Vagina (tissue), 2 donors: ENCODE measurements around the gene ZNF524. TPM values are rescaled to one million over a fixed set of nuclear protein-coding genes. Genes with fewer than 3 reads are reported as not detected.

Experiments
- DNase-seq, 2 donors: peaks; one replicate each; pipeline ENCODE4 v3.0.0-alpha.2; 2017; ENCODE audit errors: extremely low spot score in 2 of 2
- H3K27ac ChIP-seq: fragments of 200-600 bp; sonication (generic); one replicate; pipeline ENCODE4 v1.5.1; 2019
- H3K27me3 ChIP-seq: fragments of 200-600 bp; sonication (generic); one replicate; pipeline ENCODE4 v1.5.1; 2019
- H3K36me3 ChIP-seq, 2 donors: fragments of 200-600 bp; sonication (generic); one replicate each; pipeline ENCODE4 v1.5.1; 2017 to 2019
- H3K4me1 ChIP-seq: fragments of 200-600 bp; sonication (generic); one replicate; pipeline ENCODE4 v1.5.1; 2019
- H3K4me3 ChIP-seq, 2 donors: fragments of 200-600 bp; sonication (generic); 1 replicate in 1 of 2; 2 replicates in 1 of 2; pipeline ENCODE4 v1.5.1; 2016 to 2019
- H3K9me3 ChIP-seq: fragments of 200-600 bp; sonication (generic); one replicate; pipeline ENCODE4 v1.5.1; 2019
- CTCF ChIP-seq, 3 experiments: fragments of 450-650 bp in 2 of 3; fragments of 200-600 bp in 1 of 3; sonication (generic) in 1 of 3; IDR thresholded peaks; one replicate each; pipeline ENCODE4 v1.5.1; 2017 to 2019; ENCODE audit warnings: antibody characterized with exemption in 3 of 3, mild to moderate bottlenecking in 2 of 3, moderate library complexity in 2 of 3
- POLR2A ChIP-seq, 2 donors: fragments of 450-650 bp; IDR thresholded peaks; one replicate each; pipeline ENCODE4 v1.6.1; 2017; ENCODE audit warnings: antibody characterized with exemption in 2 of 2, mild to moderate bottlenecking in 2 of 2, moderate library complexity in 2 of 2
- POLR2AphosphoS5 ChIP-seq, 2 donors: sonication (generic); formaldehyde crosslinking; IDR thresholded peaks; one replicate each; pipeline ENCODE4 v1.9.0; 2017; ENCODE audit warnings: antibody characterized with exemption in 2 of 2, mild to moderate bottlenecking in 2 of 2, low read depth in 1 of 2; ENCODE audit not compliant: insufficient read depth in 1 of 2
- intact Hi-C: fragments of 100-400 bp; cut with DNase I; formaldehyde crosslinking; loops from one replicate; pipeline ENCODE4 v1.15.1; 2023
- total RNA-seq: library from RNA; depleted of rRNA; stranded (reverse); fragments of >200 nt; gene quantifications from one replicate; pipeline ENCODE4 v1.2.3, GENCODE V29; 2016

The ZNF524 gene
- total RNA-seq, 1 donor from 2014 or later = 15.5 TPM

- no peaks in the 10 kb centered on the region for H3K9me3 ChIP-seq
- H3K36me3 ChIP-seq = peaks cover 0 to 24% of the 10 kb centered on the region in 2 donors
- intact Hi-C loops = no loop called here
- no peak overlapping the region for H3K27ac ChIP-seq
- peaks cover 9% of the 10 kb centered on the region for H3K4me1 ChIP-seq
- no peak overlapping the region for H3K4me3 ChIP-seq
- TF ChIP-seq POLR2A (IDR thresholded peaks at IDR 0.05) = no peak
- H3K27me3 ChIP-seq = no peaks in the 10 kb centered on the region
- DNase-seq = no peak
Measured at GRCh38 chr19:55614711-55615542, 14.8 kb downstream of the ZNF524 start.

GRCh38 chr19:55615543-55616394 lies 15.7 kb downstream of the ZNF524 start:
- no peaks in the 10 kb centered on the region for H3K9me3 ChIP-seq
- peaks cover 0 to 24% of the 10 kb centered on the region in 2 donors for H3K36me3 ChIP-seq
- no peak overlapping the region for H3K27ac ChIP-seq
- intact Hi-C loops = no loop called here
- no peak for DNase-seq
- H3K4me1 ChIP-seq = peaks cover 9% of the 10 kb centered on the region
- TF ChIP-seq CTCF (IDR thresholded peaks at IDR 0.05) (no peak), POLR2A (IDR thresholded peaks at IDR 0.05) (no peak), POLR2AphosphoS5 (IDR thresholded peaks at IDR 0.05; ENCODE audit: insufficient read depth in 1 of 2, low read depth in 1 of 2) (no peak)
- no peak overlapping the region for H3K4me3 ChIP-seq
- H3K27me3 ChIP-seq = no peaks in the 10 kb centered on the region

- TF ChIP-seq CTCF (IDR thresholded peaks at IDR 0.05) (no peak), POLR2AphosphoS5 (IDR thresholded peaks at IDR 0.05; ENCODE audit: insufficient read depth in 1 of 2, low read depth in 1 of 2) (no peak), POLR2A (IDR thresholded peaks at IDR 0.05) (no peak)
- no peaks in the 10 kb centered on the region for H3K9me3 ChIP-seq
- DNase-seq = no peak
- H3K27me3 ChIP-seq = no peaks in the 10 kb centered on the region
- intact Hi-C loops = no loop called here
- peaks cover 5% of the 10 kb centered on the region for H3K4me1 ChIP-seq
- H3K4me3 ChIP-seq = no peak overlapping the region
- H3K36me3 ChIP-seq = peaks cover 0 to 24% of the 10 kb centered on the region in 2 donors
- no peak overlapping the region for H3K27ac ChIP-seq
Measured at GRCh38 chr19:55616395-55616875, 16.3 kb downstream of the ZNF524 start.

- Histone ChIP-seq H3K4me1 (no peaks in the 10 kb centered on the region), H3K4me3 (no peak overlapping the region), H3K27ac (no peak overlapping the region), H3K36me3 (peaks cover 0 to 24% of the 10 kb centered on the region in 2 donors), H3K9me3 (no peaks in the 10 kb centered on the region), H3K27me3 (no peaks in the 10 kb centered on the region)
- intact Hi-C loops = no loop called here
- TF ChIP-seq CTCF (IDR thresholded peaks at IDR 0.05) (no peak), POLR2AphosphoS5 (IDR thresholded peaks at IDR 0.05; ENCODE audit: insufficient read depth in 1 of 2, low read depth in 1 of 2) (no peak), POLR2A (IDR thresholded peaks at IDR 0.05) (no peak)
- DNase-seq = no peak
Measured at GRCh38 chr19:55617426-55617825, 17.3 kb downstream of the ZNF524 start.

- H3K9me3 ChIP-seq = no peaks in the 10 kb centered on the region
- H3K4me1 ChIP-seq = peaks cover under 1% of the 10 kb centered on the region
- no peak for TF ChIP-seq POLR2AphosphoS5 (IDR thresholded peaks at IDR 0.05; ENCODE audit: insufficient read depth in 1 of 2, low read depth in 1 of 2)
- TF ChIP-seq POLR2A (IDR thresholded peaks at IDR 0.05) = no peak
- no peak for TF ChIP-seq CTCF (IDR thresholded peaks at IDR 0.05)
- no peak overlapping the region for H3K4me3 ChIP-seq
- no peak overlapping the region for H3K27ac ChIP-seq
- peaks cover 0 to 24% of the 10 kb centered on the region in 2 donors for H3K36me3 ChIP-seq
- DNase-seq = no peak
- H3K27me3 ChIP-seq = no peaks in the 10 kb centered on the region
- intact Hi-C loops = no loop called here
Measured at GRCh38 chr19:55618426-55618825, 18.3 kb downstream of the ZNF524 start.
